ENCODE data around the gene ITK.

- no peak for TF ChIP-seq CTCF (IDR thresholded peaks at IDR 0.05)
- TF ChIP-seq POLR2A (IDR thresholded peaks at IDR 0.05) = no peak
These were observed 16.1 kb upstream of the ITK start for GRCh38 chr5:157164521-157164920.

Data from adrenal gland (tissue), 5 donors.